GM12801 (cell line): Measurements from ENCODE around the gene RC3H1.

Experiments used
- TF ChIP-seq, protein P1 (sequence below): IDR thresholded peaks from one replicate; pipeline ENCODE4 v1.5.1; 2011; ENCODE audit warnings: control low read depth; ENCODE audit not compliant: insufficient read length; ENCODE audit errors: extremely low read depth

RC3H1 gene

DNA sequence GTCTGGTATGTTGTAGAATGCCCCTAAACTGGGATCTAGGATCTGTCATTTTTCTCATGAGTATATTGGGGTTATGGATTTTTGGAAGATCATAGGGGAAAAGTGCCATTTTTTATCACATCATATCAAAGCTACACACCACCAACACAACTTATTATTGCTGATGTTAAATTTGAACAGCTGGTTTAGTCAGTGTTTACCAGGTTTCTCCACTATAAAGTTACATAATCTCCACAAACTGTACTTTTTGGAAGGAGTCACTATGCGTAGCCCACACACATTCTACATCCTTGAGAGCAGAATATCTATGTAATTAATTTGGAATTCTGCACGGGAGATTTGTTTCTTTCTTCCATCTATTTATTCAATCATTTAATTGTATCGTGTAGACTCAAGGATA, 35.2 kb downstream of the RC3H1 start:
- TF ChIP-seq, protein P1, sequence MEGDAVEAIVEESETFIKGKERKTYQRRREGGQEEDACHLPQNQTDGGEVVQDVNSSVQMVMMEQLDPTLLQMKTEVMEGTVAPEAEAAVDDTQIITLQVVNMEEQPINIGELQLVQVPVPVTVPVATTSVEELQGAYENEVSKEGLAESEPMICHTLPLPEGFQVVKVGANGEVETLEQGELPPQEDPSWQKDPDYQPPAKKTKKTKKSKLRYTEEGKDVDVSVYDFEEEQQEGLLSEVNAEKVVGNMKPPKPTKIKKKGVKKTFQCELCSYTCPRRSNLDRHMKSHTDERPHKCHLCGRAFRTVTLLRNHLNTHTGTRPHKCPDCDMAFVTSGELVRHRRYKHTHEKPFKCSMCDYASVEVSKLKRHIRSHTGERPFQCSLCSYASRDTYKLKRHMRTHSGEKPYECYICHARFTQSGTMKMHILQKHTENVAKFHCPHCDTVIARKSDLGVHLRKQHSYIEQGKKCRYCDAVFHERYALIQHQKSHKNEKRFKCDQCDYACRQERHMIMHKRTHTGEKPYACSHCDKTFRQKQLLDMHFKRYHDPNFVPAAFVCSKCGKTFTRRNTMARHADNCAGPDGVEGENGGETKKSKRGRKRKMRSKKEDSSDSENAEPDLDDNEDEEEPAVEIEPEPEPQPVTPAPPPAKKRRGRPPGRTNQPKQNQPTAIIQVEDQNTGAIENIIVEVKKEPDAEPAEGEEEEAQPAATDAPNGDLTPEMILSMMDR = no peak

DNA sequence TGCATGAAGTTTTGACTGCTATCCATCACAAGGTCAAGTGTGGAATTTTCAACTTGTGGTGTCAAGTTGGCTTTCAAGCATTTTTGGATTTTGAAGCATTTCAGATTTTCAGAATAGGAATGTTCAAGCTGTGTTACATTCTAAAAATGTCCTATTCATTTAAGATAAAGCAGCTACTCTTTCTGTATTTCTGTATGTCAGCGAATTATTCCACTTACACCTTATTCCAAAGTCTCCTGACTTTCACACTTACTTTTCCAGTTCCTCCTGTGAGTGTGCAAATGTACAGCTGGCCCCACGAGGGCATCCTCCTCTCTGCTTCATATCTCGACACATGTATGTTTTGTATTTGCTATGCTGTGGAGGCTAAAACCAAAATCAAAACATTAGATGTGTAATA, 51.9 kb downstream of the RC3H1 start:
- TF ChIP-seq, protein P1 = no peak

DNA sequence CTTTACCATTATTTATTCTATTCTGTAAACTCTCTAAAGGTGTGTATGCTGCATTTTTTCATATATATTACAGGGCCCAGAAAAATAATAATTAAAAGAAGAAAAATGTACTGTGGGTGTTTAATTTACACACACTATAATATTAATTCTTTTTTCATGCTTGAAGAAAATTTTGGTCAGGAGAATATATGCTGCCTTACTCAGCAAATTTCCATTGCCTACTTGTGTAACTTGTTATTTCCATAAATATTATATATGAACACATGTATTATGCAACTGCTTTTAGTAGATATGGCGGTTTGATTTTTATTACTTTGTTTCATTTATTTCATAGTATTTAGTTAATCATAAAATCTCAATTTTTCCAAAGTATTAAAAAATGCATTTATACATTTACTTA, 58.7 kb downstream of the RC3H1 start:
- TF ChIP-seq, protein P1 = no peak

DNA sequence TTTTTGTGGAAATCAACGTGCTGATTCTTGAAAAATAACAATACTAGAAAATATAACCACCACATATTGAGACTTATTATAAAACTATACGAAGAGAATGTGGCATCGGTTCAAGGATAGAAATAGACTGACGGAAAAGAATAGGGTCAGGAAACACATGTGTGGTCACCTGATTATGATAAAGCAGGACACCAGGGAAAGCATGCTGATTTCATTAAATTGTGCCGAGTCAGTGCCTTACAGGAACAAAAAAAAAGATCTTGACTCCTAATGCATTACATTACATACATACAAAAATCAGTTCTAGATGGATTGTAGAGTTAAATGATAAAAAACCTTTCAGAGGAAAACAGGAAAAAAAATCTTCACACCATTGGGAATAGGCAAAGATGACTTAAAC, 61.5 kb downstream of the RC3H1 start:
- TF ChIP-seq, protein P1 = no peak

DNA sequence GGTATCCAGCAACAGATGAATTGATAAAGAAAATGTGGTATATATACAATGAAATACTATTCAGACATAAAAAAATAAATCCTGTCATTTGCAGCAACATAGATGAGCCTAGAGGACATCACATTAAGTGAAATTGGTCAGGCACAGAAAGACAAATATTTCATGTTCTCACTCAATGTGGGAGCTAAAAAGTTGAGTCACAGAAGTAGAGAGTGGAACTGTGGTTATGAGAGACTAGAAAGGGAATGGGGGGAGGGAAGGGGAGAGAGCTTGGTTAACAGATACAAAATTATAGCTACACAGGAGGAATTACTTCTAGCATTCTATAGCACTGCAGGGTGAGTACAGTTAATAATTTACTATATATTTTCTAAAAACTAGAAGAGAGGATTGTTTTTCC, 68.0 kb downstream of the RC3H1 start:
- TF ChIP-seq, protein P1 = no peak

DNA sequence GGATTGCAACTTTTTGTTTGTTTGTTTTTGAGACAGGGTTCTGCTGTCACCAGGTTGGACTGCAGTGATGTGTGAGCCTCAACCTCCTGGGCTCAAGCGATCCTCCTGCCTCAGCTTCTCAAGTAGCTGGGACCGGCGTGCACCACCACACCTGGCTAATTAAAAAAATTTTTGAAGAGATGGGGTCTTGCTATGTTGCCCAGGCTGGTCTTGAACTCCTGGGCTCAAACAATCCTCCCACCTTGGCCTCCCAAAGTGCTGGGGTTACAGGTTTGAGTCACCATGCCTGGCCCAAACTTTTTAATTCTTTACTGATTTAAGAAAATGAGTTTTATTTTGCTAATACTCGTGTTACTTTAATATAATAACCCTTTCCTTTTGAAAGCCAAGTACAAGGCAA, 73.6 kb downstream of the RC3H1 start:
- TF ChIP-seq, protein P1 = no peak

DNA sequence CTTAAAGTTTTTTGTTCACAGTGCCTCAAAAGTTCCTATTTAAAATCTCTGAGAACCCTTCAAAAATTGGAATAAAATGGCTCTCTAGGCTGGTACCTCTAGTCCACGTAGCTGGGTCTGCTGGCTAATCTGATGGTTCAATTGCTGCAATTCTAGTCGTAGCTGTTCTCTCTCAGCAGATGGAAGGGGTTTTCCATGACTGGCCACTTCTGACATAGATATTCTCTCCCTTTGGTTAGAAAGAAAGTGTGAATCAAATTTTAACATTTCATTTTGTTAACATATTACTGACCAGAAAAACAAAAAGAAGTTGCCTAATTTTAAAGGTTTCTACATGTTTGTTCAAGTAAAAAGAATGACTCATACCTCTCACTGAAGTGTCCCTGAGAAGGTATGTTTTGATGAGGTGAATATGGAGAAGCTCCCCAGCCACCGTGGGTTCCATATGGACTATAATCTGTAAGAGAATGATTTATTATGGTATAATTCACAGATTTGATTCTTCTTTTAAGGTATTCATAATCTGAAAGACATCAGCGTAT, 75.7 kb downstream of the RC3H1 start:
- TF ChIP-seq, protein P1 = no peak
